ENCODE measurements around the gene RPS18.
"Not testable (repeated sequence)": the region's sequence is repeated elsewhere in the genome, so short reads cannot be mapped to it uniquely, and the experiment has no call there.

Gene RPS18

GRCh38 chr6:33248932-33249731, 22.7 kb upstream of the RPS18 start:
- Histone ChIP-seq H3K27me3 (ENCODE audit: control insufficient read depth in 2 of 2, insufficient read depth in 2 of 2, low read length in 2 of 2) (no peaks in the 10 kb centered on the region), H3K36me3 (ENCODE audit: control insufficient read depth in 2 of 2, insufficient read depth in 2 of 2, low read length in 2 of 2) (peaks cover 0 to 14% of the 10 kb centered on the region in 2 donors), H3K9ac (ENCODE audit: low read depth in 1 of 2, low read length in 2 of 2) (peak overlapping the region; percentile 81 to 87), H3K4me1 (ENCODE audit: control insufficient read depth in 2 of 2, insufficient read depth in 2 of 2, low read length in 2 of 2) (peaks cover 17 to 21% of the 10 kb centered on the region in 2 donors), H3K4me3 (ENCODE audit: low read length in 2 of 2) (peak overlapping the region; percentile 73 to 83), H3K9me3 (ENCODE audit: control insufficient read depth in 2 of 2, low read length in 2 of 2) (no peaks in the 10 kb centered on the region), H3K27ac (ENCODE audit: low read depth in 2 of 2, low read length in 2 of 2) (peak overlapping the region; percentile 85 to 93)

- no peaks in the 10 kb centered on the region for H3K9me3 ChIP-seq (ENCODE audit: control insufficient read depth in 2 of 2, low read length in 2 of 2)
- H3K27me3 ChIP-seq (ENCODE audit: control insufficient read depth in 2 of 2, insufficient read depth in 2 of 2, low read length in 2 of 2) = no peaks in the 10 kb centered on the region
- peak overlapping the region; percentile 73 to 83 for H3K4me3 ChIP-seq (ENCODE audit: low read length in 2 of 2)
- peaks cover 17 to 21% of the 10 kb centered on the region in 2 donors for H3K4me1 ChIP-seq (ENCODE audit: control insufficient read depth in 2 of 2, insufficient read depth in 2 of 2, low read length in 2 of 2)
- H3K9ac ChIP-seq (ENCODE audit: low read depth in 1 of 2, low read length in 2 of 2) = peak overlapping the region; percentile 74 to 87
- H3K27ac ChIP-seq (ENCODE audit: low read depth in 2 of 2, low read length in 2 of 2) = peak overlapping the region; percentile 85 to 93
- peaks cover 0 to 14% of the 10 kb centered on the region in 2 donors for H3K36me3 ChIP-seq (ENCODE audit: control insufficient read depth in 2 of 2, insufficient read depth in 2 of 2, low read length in 2 of 2)
Observed at GRCh38 chr6:33249732-33250630, 21.9 kb upstream of the RPS18 start.

- Histone ChIP-seq H3K9me3 (ENCODE audit: control insufficient read depth in 2 of 2, low read length in 2 of 2) (no peaks in the 10 kb centered on the region), H3K4me3 (ENCODE audit: low read length in 2 of 2) (no peak overlapping the region), H3K36me3 (ENCODE audit: control insufficient read depth in 2 of 2, insufficient read depth in 2 of 2, low read length in 2 of 2) (peaks cover 0 to 14% of the 10 kb centered on the region in 2 donors), H3K4me1 (ENCODE audit: control insufficient read depth in 2 of 2, insufficient read depth in 2 of 2, low read length in 2 of 2) (peaks cover 17 to 21% of the 10 kb centered on the region in 2 donors), H3K27ac (ENCODE audit: low read depth in 2 of 2, low read length in 2 of 2) (no peak overlapping the region), H3K9ac (ENCODE audit: low read depth in 1 of 2, low read length in 2 of 2) (no peak overlapping the region), H3K27me3 (ENCODE audit: control insufficient read depth in 2 of 2, insufficient read depth in 2 of 2, low read length in 2 of 2) (no peaks in the 10 kb centered on the region)
Observed at GRCh38 chr6:33250731-33251130, 21.1 kb upstream of the RPS18 start.

- Histone ChIP-seq H3K4me3 (ENCODE audit: low read length in 2 of 2) (no peak overlapping the region), H3K27ac (ENCODE audit: low read depth in 2 of 2, low read length in 2 of 2) (no peak overlapping the region)
Observed at GRCh38 chr6:33251395-33252012, 20.4 kb upstream of the RPS18 start.

GRCh38 chr6:33252759-33253158, 19.1 kb upstream of the RPS18 start:
- H3K4me1 ChIP-seq (ENCODE audit: control insufficient read depth in 2 of 2, insufficient read depth in 2 of 2, low read length in 2 of 2) = peaks cover 17 to 21% of the 10 kb centered on the region in 2 donors
- no peaks in the 10 kb centered on the region for H3K27me3 ChIP-seq (ENCODE audit: control insufficient read depth in 2 of 2, insufficient read depth in 2 of 2, low read length in 2 of 2)
- H3K27ac ChIP-seq (ENCODE audit: low read depth in 2 of 2, low read length in 2 of 2) = no peak overlapping the region
- peaks cover 0 to 17% of the 10 kb centered on the region in 2 donors for H3K36me3 ChIP-seq (ENCODE audit: control insufficient read depth in 2 of 2, insufficient read depth in 2 of 2, low read length in 2 of 2)
- H3K9ac ChIP-seq (ENCODE audit: low read depth in 1 of 2, low read length in 2 of 2) = no peak overlapping the region
- H3K4me3 ChIP-seq (ENCODE audit: low read length in 2 of 2) = no peak overlapping the region
- no peaks in the 10 kb centered on the region for H3K9me3 ChIP-seq (ENCODE audit: control insufficient read depth in 2 of 2, low read length in 2 of 2)

More at GRCh38 chr6:33251395-33252012, 20.4 kb upstream of the RPS18 start:
- Histone ChIP-seq H3K9me3 (ENCODE audit: control insufficient read depth in 2 of 2, low read length in 2 of 2) (no peaks in the 10 kb centered on the region), H3K27me3 (ENCODE audit: control insufficient read depth in 2 of 2, insufficient read depth in 2 of 2, low read length in 2 of 2) (no peaks in the 10 kb centered on the region), H3K36me3 (ENCODE audit: control insufficient read depth in 2 of 2, insufficient read depth in 2 of 2, low read length in 2 of 2) (peaks cover 0 to 14% of the 10 kb centered on the region in 2 donors), H3K4me1 (ENCODE audit: control insufficient read depth in 2 of 2, insufficient read depth in 2 of 2, low read length in 2 of 2) (peaks cover 17 to 21% of the 10 kb centered on the region in 2 donors), H3K9ac (ENCODE audit: low read depth in 1 of 2, low read length in 2 of 2) (no peak overlapping the region)

GRCh38 chr6:33254591-33254990, 17.3 kb upstream of the RPS18 start:
- Histone ChIP-seq H3K4me1 (ENCODE audit: control insufficient read depth in 2 of 2, insufficient read depth in 2 of 2, low read length in 2 of 2) (peaks cover 7 to 9% of the 10 kb centered on the region in 2 donors), H3K36me3 (ENCODE audit: control insufficient read depth in 2 of 2, insufficient read depth in 2 of 2, low read length in 2 of 2) (peaks cover 4 to 22% of the 10 kb centered on the region in 2 donors), H3K27ac (ENCODE audit: low read depth in 2 of 2, low read length in 2 of 2) (no peak overlapping the region), H3K27me3 (ENCODE audit: control insufficient read depth in 2 of 2, insufficient read depth in 2 of 2, low read length in 2 of 2) (no peaks in the 10 kb centered on the region), H3K4me3 (ENCODE audit: low read length in 2 of 2) (no peak overlapping the region), H3K9me3 (ENCODE audit: control insufficient read depth in 2 of 2, low read length in 2 of 2) (no peaks in the 10 kb centered on the region), H3K9ac (ENCODE audit: low read depth in 1 of 2, low read length in 2 of 2) (no peak overlapping the region)

DNA sequence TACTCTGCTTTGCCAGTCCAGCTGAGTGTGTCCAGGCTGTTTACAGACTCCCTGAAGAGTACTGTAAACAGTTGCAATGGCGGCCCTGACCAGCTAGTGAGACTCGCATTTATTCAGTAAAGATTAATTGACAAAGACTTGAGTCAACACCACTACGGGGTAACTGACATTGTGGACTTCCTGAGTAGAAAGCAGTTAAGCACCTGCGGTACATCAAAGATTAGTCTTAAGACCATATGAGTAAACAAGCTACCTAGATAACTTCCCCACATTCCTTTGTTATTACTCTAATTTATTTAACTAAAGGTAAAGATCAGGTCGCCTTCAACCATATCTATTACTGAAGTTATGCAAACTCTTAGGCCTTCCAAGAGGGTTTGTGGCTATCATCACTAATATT, 12.8 kb upstream of the RPS18 start:
- no peak overlapping the region for H3K4me3 ChIP-seq (ENCODE audit: low read length in 2 of 2)
- H3K36me3 ChIP-seq (ENCODE audit: control insufficient read depth in 2 of 2, insufficient read depth in 2 of 2, low read length in 2 of 2) = peaks cover 18 to 27% of the 10 kb centered on the region in 2 donors
- no peaks in the 10 kb centered on the region for H3K27me3 ChIP-seq (ENCODE audit: control insufficient read depth in 2 of 2, insufficient read depth in 2 of 2, low read length in 2 of 2)
- no peaks in the 10 kb centered on the region for H3K9me3 ChIP-seq (ENCODE audit: control insufficient read depth in 2 of 2, low read length in 2 of 2)
- H3K9ac ChIP-seq (ENCODE audit: low read depth in 1 of 2, low read length in 2 of 2) = no peak overlapping the region
- H3K4me1 ChIP-seq (ENCODE audit: control insufficient read depth in 2 of 2, insufficient read depth in 2 of 2, low read length in 2 of 2) = no peaks in the 10 kb centered on the region
- no peak overlapping the region for H3K27ac ChIP-seq (ENCODE audit: low read depth in 2 of 2, low read length in 2 of 2)

GRCh38 chr6:33262490-33262889, 9.4 kb upstream of the RPS18 start:
- H3K27ac ChIP-seq (ENCODE audit: low read depth in 2 of 2, low read length in 2 of 2); H3K9me3 ChIP-seq (ENCODE audit: control insufficient read depth in 2 of 2, low read length in 2 of 2); H3K4me3 ChIP-seq (ENCODE audit: low read length in 2 of 2); H3K4me1 ChIP-seq (ENCODE audit: control insufficient read depth in 2 of 2, insufficient read depth in 2 of 2, low read length in 2 of 2); H3K9ac ChIP-seq (ENCODE audit: low read depth in 1 of 2, low read length in 2 of 2); H3K27me3 ChIP-seq (ENCODE audit: control insufficient read depth in 2 of 2, insufficient read depth in 2 of 2, low read length in 2 of 2): not testable (repeated sequence)
- peaks cover 41 to 56% of the 10 kb centered on the region in 2 donors for H3K36me3 ChIP-seq (ENCODE audit: control insufficient read depth in 2 of 2, insufficient read depth in 2 of 2, low read length in 2 of 2)

DNA sequence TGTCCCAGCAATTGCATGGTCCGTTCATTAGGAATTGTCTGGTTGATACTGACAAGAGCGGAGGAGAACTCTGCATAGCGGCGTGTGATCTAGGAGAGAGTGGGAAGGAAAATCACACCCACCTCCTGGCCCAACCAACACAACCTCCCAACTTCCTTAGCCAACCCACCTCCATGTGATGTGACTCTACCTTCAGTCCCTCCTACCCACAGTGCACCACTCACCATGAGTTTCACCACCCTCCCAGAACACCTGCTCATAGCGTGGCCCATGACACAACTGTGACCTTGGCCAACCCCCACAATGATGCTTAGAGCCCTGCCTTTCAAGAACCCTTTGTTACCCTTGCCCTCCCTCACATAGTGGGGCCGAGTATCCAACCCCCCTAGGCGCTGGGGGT, 7.9 kb upstream of the RPS18 start:
- Histone ChIP-seq H3K27ac (ENCODE audit: low read depth in 2 of 2, low read length in 2 of 2) (no peak overlapping the region), H3K4me3 (ENCODE audit: low read length in 2 of 2) (no peak overlapping the region), H3K4me1 (ENCODE audit: control insufficient read depth in 2 of 2, insufficient read depth in 2 of 2, low read length in 2 of 2) (no peaks in the 10 kb centered on the region), H3K9me3 (ENCODE audit: control insufficient read depth in 2 of 2, low read length in 2 of 2) (no peaks in the 10 kb centered on the region), H3K27me3 (ENCODE audit: control insufficient read depth in 2 of 2, insufficient read depth in 2 of 2, low read length in 2 of 2) (no peaks in the 10 kb centered on the region), H3K9ac (ENCODE audit: low read depth in 1 of 2, low read length in 2 of 2) (no peak overlapping the region), H3K36me3 (ENCODE audit: control insufficient read depth in 2 of 2, insufficient read depth in 2 of 2, low read length in 2 of 2) (peaks cover 42 to 64% of the 10 kb centered on the region in 2 donors)
